ENCODE measurements around the gene RNF166.

RNF166 gene

GRCh38 chr16:88705801-88706228, 393 bp downstream of the RNF166 start:
- peak; percentile 25 to 37 for DNase-seq

DNA sequence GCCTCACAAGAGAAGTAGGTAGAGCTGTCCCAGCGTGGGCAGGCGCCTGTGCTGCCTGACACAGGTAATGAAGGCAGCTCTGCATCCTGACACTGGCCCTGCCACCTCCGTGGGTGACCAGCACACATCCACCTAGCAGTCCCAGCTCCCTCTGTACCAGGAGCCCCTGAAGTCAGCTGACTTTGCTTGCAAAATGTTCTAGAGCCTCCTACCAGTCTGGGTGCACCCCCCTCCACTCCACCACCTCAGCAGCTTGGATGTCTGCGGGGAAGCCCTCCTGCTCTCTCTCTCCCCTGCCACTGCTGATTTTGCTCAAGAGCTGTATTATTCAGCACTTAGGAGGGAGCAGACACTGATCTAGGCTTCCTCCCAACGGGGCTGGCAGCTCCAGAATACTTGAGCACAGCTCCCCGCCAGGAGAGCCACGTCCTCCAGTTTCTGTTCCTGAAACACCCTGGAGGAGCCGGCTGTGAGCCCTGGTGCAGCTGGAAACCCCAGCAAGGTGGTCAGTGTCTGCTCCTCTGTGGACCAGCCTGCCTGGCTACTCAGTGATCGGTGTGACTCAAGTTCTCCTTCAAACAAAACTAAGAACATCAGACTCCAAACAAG, 1.0 kb downstream of the RNF166 start:
- peak; percentile 18 to 32 for DNase-seq

- DNase-seq, result peak; percentile 78 to 80
Observed at GRCh38 chr16:88703486-88704309, 2.5 kb downstream of the RNF166 start.

GRCh38 chr16:88702371-88703210, 3.6 kb downstream of the RNF166 start:
- peak; percentile 36 to 48 for DNase-seq

DNA sequence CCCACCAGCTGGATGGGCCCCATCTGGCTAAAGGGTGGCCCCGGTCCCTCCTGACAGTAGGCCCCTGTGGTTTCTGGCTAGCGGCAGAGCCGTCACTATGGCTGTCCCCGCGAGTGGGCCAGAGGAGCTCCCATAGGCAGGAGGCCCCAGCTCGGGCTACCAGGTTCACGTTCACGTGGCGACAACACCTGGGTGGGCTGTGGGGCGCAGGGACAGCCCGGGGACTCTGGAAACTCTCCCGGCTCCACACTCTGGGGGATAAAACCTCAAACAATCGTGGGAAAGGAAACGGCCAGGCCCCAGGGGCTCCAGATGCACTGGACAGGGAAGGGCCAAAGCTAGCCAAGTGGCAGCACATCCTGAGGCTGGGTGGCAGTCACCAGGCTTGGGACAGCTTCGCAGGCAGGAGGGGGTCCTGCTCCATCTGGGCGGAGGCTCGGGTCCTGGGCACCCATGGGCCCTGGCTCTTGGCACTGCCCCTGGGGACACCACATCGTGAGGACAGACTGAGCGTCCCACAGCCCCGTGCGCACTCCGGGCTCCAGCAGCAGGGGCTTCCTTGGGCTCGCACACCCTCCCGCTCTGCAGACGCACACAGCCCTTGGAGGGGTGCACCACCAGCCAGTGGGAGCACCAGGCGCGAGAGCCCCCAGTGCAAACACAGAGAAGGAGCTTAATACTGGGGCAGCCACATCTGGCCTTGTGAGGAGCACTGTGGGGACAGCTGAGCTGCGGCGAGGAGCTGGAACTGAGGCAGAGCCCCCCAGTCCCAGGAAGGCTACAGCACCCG, 4.4 kb downstream of the RNF166 start:
- DNase-seq, result peak; percentile 17 to 40

DNA sequence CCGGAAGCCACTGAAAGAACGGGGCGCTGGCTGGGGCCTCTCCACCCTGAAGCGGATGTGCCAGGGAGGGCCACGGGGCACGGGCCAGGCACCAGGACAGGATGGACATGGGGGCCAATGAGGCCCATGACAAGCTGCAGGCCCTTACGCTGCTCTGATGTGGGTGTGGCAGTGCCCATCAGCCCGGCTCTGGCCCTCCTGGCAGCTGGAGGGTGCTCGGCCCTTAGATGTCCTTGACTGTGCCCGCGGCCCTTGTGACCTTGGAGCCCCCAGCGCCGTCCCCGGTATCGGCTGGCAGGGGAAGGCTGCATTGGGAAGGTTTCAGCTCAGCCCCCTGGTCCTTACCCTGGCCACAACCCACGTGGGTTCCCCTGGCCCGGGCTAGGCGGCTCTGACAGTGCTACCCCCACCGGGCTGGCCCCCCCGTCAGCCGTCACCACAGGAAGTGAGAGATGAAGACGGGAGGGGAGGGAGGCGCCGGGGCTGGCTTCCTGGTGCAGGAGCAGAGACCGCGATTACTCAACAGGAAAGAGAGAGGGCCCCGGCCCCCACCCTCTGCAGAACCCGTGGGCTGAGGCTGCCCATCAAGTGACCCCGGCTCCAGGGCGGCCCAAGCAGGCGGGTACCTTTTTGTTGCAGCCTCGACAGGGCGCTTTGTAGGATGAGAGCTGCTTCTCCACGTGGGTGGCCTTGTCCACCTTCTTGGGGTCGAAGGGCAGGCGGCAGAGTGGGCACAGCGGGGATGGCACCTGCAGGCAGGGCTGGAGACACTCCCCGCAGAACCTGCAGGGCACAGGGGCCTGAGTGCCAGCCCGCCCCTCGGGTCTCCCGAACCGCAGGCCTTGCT, 5.3 kb downstream of the RNF166 start:
- DNase-seq, result peak; percentile 95

DNA sequence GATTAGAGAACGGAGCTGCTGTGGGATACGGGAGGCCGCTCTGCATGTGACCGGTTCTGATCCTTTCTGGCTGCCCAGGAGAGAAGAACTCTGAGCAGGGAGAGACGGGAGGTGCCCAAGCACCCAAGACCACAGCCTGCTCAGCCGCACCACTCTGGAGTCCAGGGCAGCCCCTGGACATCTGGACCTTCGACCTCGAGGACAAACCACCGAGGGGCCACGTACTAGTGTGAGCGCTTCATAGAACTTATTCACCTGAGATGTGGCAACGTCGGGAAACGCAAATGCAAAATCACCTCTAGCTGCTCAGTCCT, 5.9 kb downstream of the RNF166 start:
- no peak for DNase-seq

GRCh38 chr16:88699180-88699579, 7.0 kb downstream of the RNF166 start:
- DNase-seq, result no peak

DNA sequence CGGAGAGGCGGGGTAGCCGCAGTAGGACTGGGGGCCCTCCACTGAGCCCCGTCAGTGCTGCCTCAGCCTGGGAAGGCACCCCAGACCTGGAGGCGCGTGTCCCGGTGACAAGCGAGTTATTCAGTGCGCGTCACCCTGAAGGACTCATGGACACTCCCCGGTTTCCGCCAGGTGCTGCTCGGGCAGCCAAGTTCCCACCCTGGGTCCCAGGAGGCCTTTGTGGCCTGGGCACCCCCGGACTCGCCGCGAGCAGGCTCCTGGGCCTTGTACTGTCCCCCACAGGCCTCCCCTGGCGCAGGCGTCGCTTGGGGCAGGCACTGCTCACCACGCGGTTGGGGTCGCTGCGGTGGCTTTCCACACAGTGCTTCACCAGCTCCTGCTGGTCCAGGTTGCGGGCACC, 7.6 kb downstream of the RNF166 start:
- no peak for DNase-seq

DNA sequence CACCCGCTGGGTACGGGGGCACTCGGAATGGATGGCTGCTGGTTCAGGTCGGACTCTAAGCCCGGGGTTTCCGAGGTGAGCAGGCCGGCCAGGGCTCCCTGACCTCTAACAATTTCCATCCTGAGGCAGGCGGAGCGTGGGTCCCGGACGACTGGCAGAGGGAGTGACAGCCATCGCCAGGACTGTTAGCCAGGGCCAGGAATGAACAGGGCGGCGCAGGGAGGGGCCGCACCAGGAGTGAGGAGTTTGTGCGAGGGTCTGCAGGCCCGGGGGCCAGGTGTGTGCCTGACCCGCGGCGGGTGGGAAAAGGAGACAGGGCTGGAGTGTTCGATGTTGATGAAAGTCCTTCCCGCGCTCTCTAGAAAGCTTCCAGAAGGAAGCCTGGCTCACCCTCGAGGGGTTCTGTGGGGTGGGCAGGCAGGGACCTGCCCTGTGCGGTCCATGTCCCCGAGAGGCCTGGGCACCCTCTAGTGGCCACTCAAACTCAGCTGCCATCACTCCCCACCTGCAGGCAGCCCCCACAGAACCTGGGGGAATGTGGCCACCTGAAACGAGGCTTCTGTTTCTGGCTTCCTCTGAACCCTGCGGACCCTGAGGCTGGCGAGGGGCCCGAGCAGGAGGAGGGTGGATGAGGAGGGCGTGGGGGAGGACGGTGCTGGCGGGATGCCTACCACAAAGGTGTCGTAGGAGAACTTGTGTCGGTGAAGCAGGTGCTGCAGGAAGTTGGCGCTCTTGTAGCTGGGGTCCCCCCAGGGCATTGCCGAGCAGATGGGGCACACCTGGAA, 8.2 kb downstream of the RNF166 start:
- peak in 1 of 2 experiments; percentile 26 for DNase-seq

DNA sequence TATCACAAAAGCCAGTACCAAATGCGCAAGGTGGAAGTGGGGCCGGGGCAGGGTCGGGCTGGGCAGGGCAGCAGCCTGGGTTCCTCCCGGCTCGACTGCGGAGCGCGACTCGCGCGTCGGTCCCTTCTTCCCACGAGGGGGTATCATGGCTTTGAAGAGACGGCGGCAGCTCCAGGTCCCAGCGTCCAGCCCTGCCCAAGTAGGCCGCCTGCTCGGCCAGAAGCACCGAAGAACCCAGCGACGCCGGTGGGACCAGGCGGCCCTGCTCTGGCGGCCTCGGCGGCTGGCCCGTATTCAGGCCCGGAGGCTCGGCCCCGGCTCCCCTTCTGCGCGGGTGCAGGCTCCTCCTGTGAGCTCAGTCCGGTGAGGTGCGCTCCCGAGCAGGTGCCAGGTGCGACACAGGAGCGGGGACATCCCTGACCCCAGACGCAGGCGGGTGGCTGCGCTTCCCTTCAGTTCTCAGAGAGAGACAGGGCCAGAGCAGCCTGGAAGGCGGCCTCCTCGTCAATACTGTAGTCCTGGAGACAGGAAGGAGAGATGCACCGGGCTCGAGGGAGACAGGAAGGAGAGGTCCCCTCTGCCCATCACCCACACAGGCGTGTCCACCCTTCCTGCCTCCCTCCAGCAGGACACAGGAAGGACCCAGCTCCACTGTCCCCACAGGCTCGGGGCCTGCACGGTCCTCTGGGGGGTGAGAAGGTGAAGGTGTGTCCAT, 8.9 kb downstream of the RNF166 start:
- no peak for DNase-seq

DNA sequence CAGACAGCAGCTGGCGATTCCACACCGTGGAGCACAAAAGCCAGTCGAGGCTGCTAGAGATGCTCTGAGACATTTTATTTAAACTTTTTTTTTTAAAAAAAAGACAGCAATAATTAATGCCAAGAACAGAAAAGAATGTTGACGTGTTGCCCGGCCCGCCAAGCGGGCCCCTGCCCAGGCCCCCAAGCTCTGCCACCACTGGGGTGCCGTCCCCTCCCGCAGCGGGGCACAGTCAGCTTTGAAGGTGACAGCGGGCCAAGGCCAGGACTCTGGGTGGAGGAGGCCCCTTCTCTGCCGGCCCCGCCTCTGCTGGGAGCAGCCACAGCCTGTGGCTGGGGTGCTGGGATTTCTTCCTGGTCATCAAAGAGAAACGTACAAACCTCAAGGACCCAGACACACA, 9.8 kb downstream of the RNF166 start:
- no peak for DNase-seq

DNA sequence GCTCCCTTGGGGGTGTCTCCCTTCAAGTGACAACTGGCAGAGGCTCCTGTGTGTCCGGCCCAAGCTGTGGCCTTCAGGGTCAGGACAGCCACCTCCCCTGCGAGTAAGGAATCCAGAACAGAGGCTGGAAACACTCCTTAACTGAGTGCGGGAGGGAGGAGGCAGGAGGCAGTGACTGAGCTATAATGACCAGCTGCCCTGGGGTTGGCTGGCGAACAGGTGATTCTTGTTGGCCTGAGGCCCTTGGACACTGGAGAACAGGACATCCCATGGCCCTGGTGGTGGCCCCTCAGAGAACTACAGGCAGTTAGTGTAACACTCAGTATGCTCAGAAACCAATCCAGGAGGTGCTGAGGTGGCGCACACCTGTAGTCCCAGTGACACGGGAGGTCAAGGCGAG, 10.5 kb downstream of the RNF166 start:
- no peak for DNase-seq

DNA sequence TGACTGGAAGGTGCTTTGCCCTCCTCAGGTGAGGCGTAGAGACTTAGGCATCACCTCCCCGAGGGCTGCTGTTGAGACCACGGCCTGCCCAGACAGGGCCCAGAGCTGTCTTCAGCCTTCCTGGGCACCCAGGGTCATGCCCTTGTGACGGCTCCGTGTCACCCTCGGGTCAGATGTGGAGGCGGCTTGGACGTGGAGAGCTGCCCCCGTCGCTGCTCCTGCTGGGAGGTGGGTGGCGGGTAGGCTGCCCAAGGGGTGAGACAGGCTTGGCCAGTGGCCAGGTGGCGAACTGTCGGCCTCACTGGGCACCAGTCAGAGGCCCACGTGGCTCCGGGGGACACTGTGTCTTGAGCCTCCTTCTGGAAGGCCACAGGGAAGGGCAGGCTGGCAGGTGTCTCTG, 11.0 kb downstream of the RNF166 start:
- DNase-seq, result no peak

- DNase-seq, result no peak
Observed at GRCh38 chr16:88694221-88695087, 11.8 kb downstream of the RNF166 start.

- DNase-seq, result no peak
Observed at GRCh38 chr16:88693420-88694177, 12.6 kb downstream of the RNF166 start.

GRCh38 chr16:88692861-88693260, 13.3 kb downstream of the RNF166 start:
- no peak for DNase-seq

GRCh38 chr16:88691924-88692560, 14.2 kb downstream of the RNF166 start:
- peak; percentile 21 to 42 for DNase-seq
